Transverse colon (tissue), 4 donors: ENCODE results near the gene AGPAT2.

Source experiments
- CTCF ChIP-seq, 5 experiments: fragments of 200-600 bp in 3 of 5; fragments of 450-650 bp in 2 of 5; sonication (generic) in 3 of 5; IDR thresholded peaks; 1 replicate in 2 of 5; 2 replicates in 3 of 5; pipeline ENCODE4 v1.5.1; 2016 to 2017; ENCODE audit warnings: antibody characterized with exemption in 5 of 5, inconsistent platforms in 3 of 5, mild to moderate bottlenecking in 2 of 5, moderate library complexity in 1 of 5
- POLR2AphosphoS5 ChIP-seq, 3 donors: sonication (generic); formaldehyde crosslinking; IDR thresholded peaks; one replicate each; pipeline ENCODE4 v1.6.1; 2016; ENCODE audit warnings: antibody characterized with exemption in 3 of 3

- TF ChIP-seq CTCF (IDR thresholded peaks at IDR 0.05) (no peak), POLR2AphosphoS5 (IDR thresholded peaks at IDR 0.05) (no peak)
These were observed 41.8 kb downstream of the AGPAT2 start for GRCh38 chr9:136645352-136645902.
